ENCODE data around the gene SRP14. TPM values are rescaled to one million over a fixed set of nuclear protein-coding genes. Genes with fewer than 3 reads are reported as not detected.

SRP14 gene
- total RNA-seq, 1 donor from 2014 or later, result 320 TPM

- Mint-ChIP-seq H3K36me3 (ENCODE audit: low read depth, unreplicated experiment) (no peaks in the 10 kb centered on the region), H3K27ac (ENCODE audit: unreplicated experiment) (peak overlapping the region; percentile 88), H3K9me3 (ENCODE audit: unreplicated experiment) (no peaks in the 10 kb centered on the region), H3K4me3 (ENCODE audit: unreplicated experiment) (no peak overlapping the region), H3K4me1 (ENCODE audit: low read depth, unreplicated experiment) (peaks cover 51% of the 10 kb centered on the region), H3K27me3 (ENCODE audit: low read depth, unreplicated experiment) (no peaks in the 10 kb centered on the region)
- no peaks in the 10 kb centered on the region for H4K20me1 ChIP-seq (ENCODE audit: insufficient read depth, low read length)
- no peaks in the 10 kb centered on the region for H3K9me3 ChIP-seq (ENCODE audit: insufficient read depth, low read depth, low read length)
- peak overlapping the region; percentile 41 for H3K27ac ChIP-seq (ENCODE audit: low read depth, low read length)
- no peaks in the 10 kb centered on the region for H3K36me3 ChIP-seq (ENCODE audit: insufficient read depth, low read length)
- TF ChIP-seq CTCF (IDR thresholded peaks at IDR 0.05; ENCODE audit: insufficient read depth, low read depth, low read length) (no peak), EZH2 (IDR thresholded peaks at IDR 0.05; ENCODE audit: insufficient read depth, low read length) (no peak)
- DNase-seq (ENCODE audit: low read depth) (no peak), FAIRE-seq (no peak)
- peak overlapping the region; percentile 48 for H3K4me3 ChIP-seq (ENCODE audit: insufficient read depth, low read depth, low read length)
- H3K9ac ChIP-seq (ENCODE audit: low read length), result peak overlapping the region; percentile 75
- H3K27me3 ChIP-seq (ENCODE audit: insufficient read depth, low read length), result no peaks in the 10 kb centered on the region
- no peaks in the 10 kb centered on the region for H3K79me2 ChIP-seq (ENCODE audit: insufficient read depth, low read length)
- peak overlapping the region; percentile 83 for H2AFZ ChIP-seq (ENCODE audit: low read depth, low read length)
- peaks cover 26% of the 10 kb centered on the region for H3K4me1 ChIP-seq (ENCODE audit: insufficient read depth, low read length)
- H3K4me2 ChIP-seq (ENCODE audit: low read length), result peak overlapping the region; percentile 88
These were observed 43.4 kb upstream of the SRP14 start for GRCh38 chr15:40082195-40082883.

GRCh38 chr15:40081691-40082194 is 42.8 kb upstream of the SRP14 start:
- peak overlapping the region; percentile 48 for H3K4me3 ChIP-seq (ENCODE audit: insufficient read depth, low read depth, low read length)
- peak overlapping the region; percentile 88 for H3K4me2 ChIP-seq (ENCODE audit: low read length)
- H3K36me3 Mint-ChIP-seq (ENCODE audit: low read depth, unreplicated experiment), result no peaks in the 10 kb centered on the region
- H2AFZ ChIP-seq (ENCODE audit: low read depth, low read length), result peak overlapping the region; percentile 83
- H3K9ac ChIP-seq (ENCODE audit: low read length), result peak overlapping the region; percentile 75
- peak; percentile 64 for DNase-seq (ENCODE audit: low read depth)
- H3K9me3 ChIP-seq (ENCODE audit: insufficient read depth, low read depth, low read length), result no peaks in the 10 kb centered on the region
- H3K27me3 Mint-ChIP-seq (ENCODE audit: low read depth, unreplicated experiment), result no peaks in the 10 kb centered on the region
- peaks cover 26% of the 10 kb centered on the region for H3K4me1 ChIP-seq (ENCODE audit: insufficient read depth, low read length)
- H3K27me3 ChIP-seq (ENCODE audit: insufficient read depth, low read length), result no peaks in the 10 kb centered on the region
- peaks cover 46% of the 10 kb centered on the region for H3K4me1 Mint-ChIP-seq (ENCODE audit: low read depth, unreplicated experiment)
- no peaks in the 10 kb centered on the region for H3K9me3 Mint-ChIP-seq (ENCODE audit: unreplicated experiment)
- H3K27ac ChIP-seq (ENCODE audit: low read depth, low read length), result peak overlapping the region; percentile 41
- no peaks in the 10 kb centered on the region for H3K79me2 ChIP-seq (ENCODE audit: insufficient read depth, low read length)
- peak overlapping the region; percentile 80 for H3K4me3 Mint-ChIP-seq (ENCODE audit: unreplicated experiment)
- no peak for FAIRE-seq
- no peaks in the 10 kb centered on the region for H4K20me1 ChIP-seq (ENCODE audit: insufficient read depth, low read length)
- no peaks in the 10 kb centered on the region for H3K36me3 ChIP-seq (ENCODE audit: insufficient read depth, low read length)
- TF ChIP-seq CTCF (IDR thresholded peaks at IDR 0.05; ENCODE audit: insufficient read depth, low read depth, low read length), result no peak
- TF ChIP-seq EZH2 (IDR thresholded peaks at IDR 0.05; ENCODE audit: insufficient read depth, low read length), result no peak
- H3K27ac Mint-ChIP-seq (ENCODE audit: unreplicated experiment), result peak overlapping the region; percentile 88

GRCh38 chr15:40080847-40081246 is 41.9 kb upstream of the SRP14 start:
- H3K27ac ChIP-seq (ENCODE audit: low read depth, low read length), result no peak overlapping the region
- DNase-seq (ENCODE audit: low read depth) (no peak), FAIRE-seq (no peak)
- no peaks in the 10 kb centered on the region for H3K9me3 ChIP-seq (ENCODE audit: insufficient read depth, low read depth, low read length)
- H2AFZ ChIP-seq (ENCODE audit: low read depth, low read length), result no peak overlapping the region
- no peak overlapping the region for H3K4me2 ChIP-seq (ENCODE audit: low read length)
- H3K27me3 ChIP-seq (ENCODE audit: insufficient read depth, low read length), result no peaks in the 10 kb centered on the region
- no peak overlapping the region for H3K4me3 Mint-ChIP-seq (ENCODE audit: unreplicated experiment)
- no peaks in the 10 kb centered on the region for H3K9me3 Mint-ChIP-seq (ENCODE audit: unreplicated experiment)
- H3K36me3 Mint-ChIP-seq (ENCODE audit: low read depth, unreplicated experiment), result no peaks in the 10 kb centered on the region
- TF ChIP-seq EZH2 (IDR thresholded peaks at IDR 0.05; ENCODE audit: insufficient read depth, low read length) (no peak), CTCF (IDR thresholded peaks at IDR 0.05; ENCODE audit: insufficient read depth, low read depth, low read length) (no peak)
- no peak overlapping the region for H3K4me3 ChIP-seq (ENCODE audit: insufficient read depth, low read depth, low read length)
- peaks cover 26% of the 10 kb centered on the region for H3K4me1 ChIP-seq (ENCODE audit: insufficient read depth, low read length)
- H3K4me1 Mint-ChIP-seq (ENCODE audit: low read depth, unreplicated experiment), result peaks cover 44% of the 10 kb centered on the region
- H3K27ac Mint-ChIP-seq (ENCODE audit: unreplicated experiment), result no peak overlapping the region
- no peak overlapping the region for H3K9ac ChIP-seq (ENCODE audit: low read length)
- H3K79me2 ChIP-seq (ENCODE audit: insufficient read depth, low read length), result no peaks in the 10 kb centered on the region
- H4K20me1 ChIP-seq (ENCODE audit: insufficient read depth, low read length), result no peaks in the 10 kb centered on the region
- no peaks in the 10 kb centered on the region for H3K36me3 ChIP-seq (ENCODE audit: insufficient read depth, low read length)
- no peaks in the 10 kb centered on the region for H3K27me3 Mint-ChIP-seq (ENCODE audit: low read depth, unreplicated experiment)
